HepG2 (cell line): Measurements from ENCODE around the gene C5orf47. TPM values are rescaled to one million over a fixed set of nuclear protein-coding genes. Genes with fewer than 3 reads are reported as not detected.

Source experiments
- EP300 ChIP-seq, 3 experiments: sonication (generic) in 1 of 3; formaldehyde crosslinking in 1 of 3; IDR thresholded peaks; 2 replicates each; pipeline versions ENCODE4 v1.5.1 to v1.6.1; 2011 to 2020; ENCODE audit warnings: low read depth in 2 of 3, low read length in 2 of 3, borderline replicate concordance in 1 of 3, improper control_type of control experiment in 1 of 3, mild to moderate bottlenecking in 1 of 3, missing genetic modification reagents in 1 of 3, moderate library complexity in 1 of 3
- HOXD1 ChIP-seq: sonication (generic); formaldehyde crosslinking; IDR thresholded peaks from 2 replicates; pipeline ENCODE4 v1.5.0; 2020; ENCODE audit warnings: missing genetic modification reagents
- LCORL ChIP-seq, 2 experiments: fragments of 450-650 bp in 1 of 2; sonication (generic) in 1 of 2; formaldehyde crosslinking in 1 of 2; IDR thresholded peaks; 2 replicates each; pipeline versions ENCODE4 v1.5.0 to v1.6.1; 2017 to 2020; ENCODE audit warnings: antibody characterized with exemption in 1 of 2, missing genetic modification reagents in 1 of 2
- MED1 ChIP-seq: sonication (generic); formaldehyde crosslinking; IDR thresholded peaks from 2 replicates; pipeline ENCODE4 v1.4.0; 2020; ENCODE audit warnings: missing genetic modification reagents
- ZNF615 ChIP-seq: sonication (generic); formaldehyde crosslinking; IDR thresholded peaks from 2 replicates; pipeline ENCODE4 v1.5.0; 2020; ENCODE audit warnings: mild to moderate bottlenecking, missing genetic modification reagents, borderline replicate concordance
- ZNF710 ChIP-seq: sonication (generic); formaldehyde crosslinking; IDR thresholded peaks from 2 replicates; pipeline ENCODE4 v1.5.0; 2020; ENCODE audit warnings: mild to moderate bottlenecking, missing genetic modification reagents, borderline replicate concordance
- ZSCAN9 ChIP-seq: IDR thresholded peaks from 2 replicates; pipeline ENCODE4 v1.6.1; 2016; ENCODE audit warnings: borderline replicate concordance
- polyA plus RNA-seq, 8 experiments: library from polyadenylated mRNA; depleted of rRNA in 3 of 8; stranded (reverse) in 7 of 8; unstranded in 1 of 8; fragments of >200 nt; fragmentation: Illumina TruSeq in 4 of 8; extraction: Trizol in 4 of 8; gene quantifications; 2 replicates each; pipeline versions ENCODE4 v1.2.1 to v1.2.3, GENCODE V29; 2011 to 2016; ENCODE audit warnings: low read depth in 4 of 8, missing spikeins in 1 of 8, mixed read lengths in 1 of 8; ENCODE audit not compliant: insufficient read depth in 1 of 8
- total RNA-seq, 5 experiments: library from RNA; depleted of rRNA; stranded (reverse); fragments of >200 nt; fragmentation: Illumina TruSeq; extraction: Trizol; gene quantifications; 2 replicates each; pipeline ENCODE4 v1.2.3, GENCODE V29; 2016; ENCODE audit warnings: low read depth in 1 of 5
- TF ChIP-seq, protein P1 (sequence below): sonication (generic); formaldehyde crosslinking; IDR thresholded peaks from 2 replicates; pipeline ENCODE4 v1.8.1; 2023; ENCODE audit warnings: mild to moderate bottlenecking, inconsistent platforms, moderate library complexity, missing genetic modification reagents, borderline replicate concordance
- TF ChIP-seq, protein P2 (sequence below): IDR thresholded peaks from 2 replicates; pipeline ENCODE4 v1.6.1; 2016

The C5orf47 gene
- total and polyA plus RNA-seq, 2 of the 13 experiments (the other 11 are each of a cell fraction or from before 2014, with no cell fraction given): not detected

GRCh38 chr5:173953528-173954090, 35.4 kb upstream of the C5orf47 start (continued):
- peak; percentile 81 for TF ChIP-seq MED1 (CRISPR knock-in tag)
- TF ChIP-seq, protein P1, sequence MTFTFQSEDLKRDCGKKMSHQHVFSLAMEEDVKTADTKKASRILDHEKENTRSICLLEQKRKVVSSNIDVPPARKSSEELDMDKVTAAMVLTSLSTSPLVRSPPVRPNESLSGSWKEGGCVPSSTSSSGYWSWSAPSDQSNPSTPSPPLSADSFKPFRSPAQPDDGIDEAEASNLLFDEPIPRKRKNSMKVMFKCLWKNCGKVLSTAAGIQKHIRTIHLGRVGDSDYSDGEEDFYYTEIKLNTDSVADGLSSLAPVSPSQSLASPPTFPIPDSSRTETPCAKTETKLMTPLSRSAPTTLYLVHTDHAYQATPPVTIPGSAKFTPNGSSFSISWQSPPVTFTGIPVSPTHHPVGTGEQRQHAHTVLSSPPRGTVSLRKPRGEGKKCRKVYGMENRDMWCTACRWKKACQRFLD (CRISPR knock-in tag): no peak
- 0 out of 2 replicates have a peak, but pooled peaks have one; percentile 22 for TF ChIP-seq ZSCAN9
- TF ChIP-seq, protein P2, sequence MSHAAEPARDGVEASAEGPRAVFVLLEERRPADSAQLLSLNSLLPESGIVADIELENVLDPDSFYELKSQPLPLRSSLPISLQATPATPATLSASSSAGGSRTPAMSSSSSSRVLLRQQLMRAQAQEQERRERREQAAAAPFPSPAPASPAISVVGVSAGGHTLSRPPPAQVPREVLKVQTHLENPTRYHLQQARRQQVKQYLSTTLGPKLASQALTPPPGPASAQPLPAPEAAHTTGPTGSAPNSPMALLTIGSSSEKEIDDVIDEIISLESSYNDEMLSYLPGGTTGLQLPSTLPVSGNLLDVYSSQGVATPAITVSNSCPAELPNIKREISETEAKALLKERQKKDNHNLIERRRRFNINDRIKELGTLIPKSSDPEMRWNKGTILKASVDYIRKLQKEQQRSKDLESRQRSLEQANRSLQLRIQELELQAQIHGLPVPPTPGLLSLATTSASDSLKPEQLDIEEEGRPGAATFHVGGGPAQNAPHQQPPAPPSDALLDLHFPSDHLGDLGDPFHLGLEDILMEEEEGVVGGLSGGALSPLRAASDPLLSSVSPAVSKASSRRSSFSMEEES (CRISPR knock-in tag): 0 out of 2 replicates have a peak, but pooled peaks have one; percentile 37
- peak; percentile 73 for TF ChIP-seq ZNF710 (CRISPR knock-in tag)
- peak in 1 of 2 experiments; percentile 88; a peak in 2 of 4 replicates for TF ChIP-seq EP300 (IDR thresholded peaks at IDR 0.05; ENCODE audit: low read depth in 2 of 2, low read length in 2 of 2)
- TF ChIP-seq EP300 (CRISPR knock-in tag; IDR thresholded peaks at IDR 0.05; ENCODE audit: borderline replicate concordance): no peak
- TF ChIP-seq HOXD1 (CRISPR knock-in tag): 0 out of 2 replicates have a peak, but pooled peaks have one; percentile 49
- TF ChIP-seq LCORL (IDR thresholded peaks at IDR 0.05): no peak
- TF ChIP-seq LCORL (CRISPR knock-in tag; IDR thresholded peaks at IDR 0.05): no peak
- no peak for TF ChIP-seq ZNF615 (CRISPR knock-in tag)
